Epithelial cell of proximal tubule (primary cell): ENCODE results near the gene SH2D7. TPM values are rescaled to one million over a fixed set of nuclear protein-coding genes. Genes with fewer than 3 reads are reported as not detected.

Experiments used
- DNase-seq: peaks from one replicate; pipeline ENCODE4 v3.0.0-alpha.2; 2011; ENCODE audit warnings: low read depth
- H3K4me3 ChIP-seq: 2 replicates; pipeline ENCODE4 v1.5.1; 2011; ENCODE audit warnings: low read depth, mild to moderate bottlenecking, low read length
- total RNA-seq: library from RNA; depleted of rRNA; stranded (reverse); fragments of >200 nt; gene quantifications from 2 replicates; pipeline ENCODE4 v1.2.3, GENCODE V29; 2015
- TF ChIP-seq, protein P1 (sequence below): conservative IDR thresholded peaks from 2 replicates; pipeline ENCODE4 v1.5.1; 2012; ENCODE audit warnings: low read depth, mild to moderate bottlenecking, low read length

SH2D7 gene
- total RNA-seq, 1 donor from 2014 or later = not detected

DNA sequence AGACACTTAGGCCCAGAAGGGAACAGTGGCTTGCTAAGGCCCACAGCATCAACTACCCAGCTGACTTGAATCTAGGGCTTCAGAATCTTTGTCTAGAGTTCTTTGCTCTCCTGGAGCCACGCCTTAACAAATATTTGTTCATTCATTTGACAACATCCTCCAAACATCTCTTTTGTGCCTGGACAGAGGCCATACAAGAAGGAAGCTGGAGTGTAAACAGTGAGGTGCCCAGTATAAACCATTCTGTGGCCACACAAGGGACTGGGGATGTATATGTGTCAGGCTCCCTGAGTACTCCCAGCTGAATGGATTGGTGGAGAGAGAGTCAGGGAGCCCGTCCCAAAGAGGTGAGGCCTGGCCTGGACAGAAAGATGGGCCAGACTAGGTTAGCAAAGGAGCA lies 35.5 kb downstream of the SH2D7 start:
- H3K4me3 ChIP-seq = no peak overlapping the region
- no peak for DNase-seq
- TF ChIP-seq, protein P1, sequence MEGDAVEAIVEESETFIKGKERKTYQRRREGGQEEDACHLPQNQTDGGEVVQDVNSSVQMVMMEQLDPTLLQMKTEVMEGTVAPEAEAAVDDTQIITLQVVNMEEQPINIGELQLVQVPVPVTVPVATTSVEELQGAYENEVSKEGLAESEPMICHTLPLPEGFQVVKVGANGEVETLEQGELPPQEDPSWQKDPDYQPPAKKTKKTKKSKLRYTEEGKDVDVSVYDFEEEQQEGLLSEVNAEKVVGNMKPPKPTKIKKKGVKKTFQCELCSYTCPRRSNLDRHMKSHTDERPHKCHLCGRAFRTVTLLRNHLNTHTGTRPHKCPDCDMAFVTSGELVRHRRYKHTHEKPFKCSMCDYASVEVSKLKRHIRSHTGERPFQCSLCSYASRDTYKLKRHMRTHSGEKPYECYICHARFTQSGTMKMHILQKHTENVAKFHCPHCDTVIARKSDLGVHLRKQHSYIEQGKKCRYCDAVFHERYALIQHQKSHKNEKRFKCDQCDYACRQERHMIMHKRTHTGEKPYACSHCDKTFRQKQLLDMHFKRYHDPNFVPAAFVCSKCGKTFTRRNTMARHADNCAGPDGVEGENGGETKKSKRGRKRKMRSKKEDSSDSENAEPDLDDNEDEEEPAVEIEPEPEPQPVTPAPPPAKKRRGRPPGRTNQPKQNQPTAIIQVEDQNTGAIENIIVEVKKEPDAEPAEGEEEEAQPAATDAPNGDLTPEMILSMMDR = no peak

DNA sequence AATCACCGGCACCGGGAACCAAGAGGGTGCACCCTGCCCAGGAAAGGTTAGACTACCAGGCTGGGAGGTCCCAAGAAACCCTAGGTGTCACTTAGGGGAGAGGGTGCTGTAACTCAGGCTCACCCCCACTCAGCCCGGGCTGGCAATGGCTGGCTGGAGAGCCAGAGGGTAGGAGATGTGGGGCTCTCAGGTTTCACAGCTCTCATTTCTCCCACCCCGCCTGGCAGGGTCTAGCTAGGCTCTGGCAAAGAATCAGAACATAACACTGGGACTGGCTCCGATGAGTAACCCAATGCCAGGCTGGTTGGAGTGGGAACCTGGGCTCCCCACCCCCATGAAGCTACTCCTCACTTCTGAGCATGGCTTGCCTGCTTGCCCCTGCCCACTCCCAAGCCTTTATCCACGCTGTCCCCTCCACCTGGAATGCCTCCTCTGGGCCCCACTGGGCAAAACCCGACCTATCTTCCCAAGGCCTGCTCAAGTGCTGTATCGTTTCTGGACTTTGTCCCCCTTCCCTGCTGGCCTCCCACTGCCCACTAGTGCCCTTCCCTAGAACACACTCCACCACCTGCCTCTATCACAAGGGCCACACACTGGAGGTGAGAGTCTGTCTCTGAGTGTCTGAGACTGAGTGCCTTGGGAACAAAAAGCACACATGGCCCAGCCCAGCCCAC lies 36.9 kb downstream of the SH2D7 start:
- no peak overlapping the region for H3K4me3 ChIP-seq
- no peak for DNase-seq
- TF ChIP-seq, protein P1 = no peak

DNA sequence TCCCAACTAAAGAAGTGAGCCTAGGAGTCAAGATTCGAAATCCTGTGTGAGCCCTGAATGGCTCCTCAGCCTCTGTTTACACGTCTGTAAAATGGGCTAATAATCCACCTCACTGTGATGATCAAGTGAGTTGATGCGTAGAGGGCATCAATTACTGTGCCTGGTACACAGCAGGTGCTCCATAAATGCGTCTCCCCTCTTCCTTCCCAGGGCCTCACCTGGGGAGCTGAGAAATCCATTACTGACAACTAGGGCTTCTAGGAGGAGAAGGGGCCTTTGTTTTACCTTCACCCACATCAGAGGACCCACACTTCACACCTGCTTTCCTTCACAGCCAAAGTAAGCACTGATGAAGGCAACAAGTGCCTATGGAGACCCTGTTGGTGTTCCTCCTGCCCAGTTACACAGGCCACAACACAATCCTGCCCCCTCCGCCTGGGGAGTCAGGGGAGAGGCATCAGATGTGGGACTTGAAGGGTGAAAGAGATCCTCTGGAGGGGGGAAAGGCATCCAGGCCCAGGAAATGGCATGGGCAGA lies 37.5 kb downstream of the SH2D7 start:
- no peak overlapping the region for H3K4me3 ChIP-seq
- no peak for DNase-seq
- TF ChIP-seq, protein P1 = no peak

DNA sequence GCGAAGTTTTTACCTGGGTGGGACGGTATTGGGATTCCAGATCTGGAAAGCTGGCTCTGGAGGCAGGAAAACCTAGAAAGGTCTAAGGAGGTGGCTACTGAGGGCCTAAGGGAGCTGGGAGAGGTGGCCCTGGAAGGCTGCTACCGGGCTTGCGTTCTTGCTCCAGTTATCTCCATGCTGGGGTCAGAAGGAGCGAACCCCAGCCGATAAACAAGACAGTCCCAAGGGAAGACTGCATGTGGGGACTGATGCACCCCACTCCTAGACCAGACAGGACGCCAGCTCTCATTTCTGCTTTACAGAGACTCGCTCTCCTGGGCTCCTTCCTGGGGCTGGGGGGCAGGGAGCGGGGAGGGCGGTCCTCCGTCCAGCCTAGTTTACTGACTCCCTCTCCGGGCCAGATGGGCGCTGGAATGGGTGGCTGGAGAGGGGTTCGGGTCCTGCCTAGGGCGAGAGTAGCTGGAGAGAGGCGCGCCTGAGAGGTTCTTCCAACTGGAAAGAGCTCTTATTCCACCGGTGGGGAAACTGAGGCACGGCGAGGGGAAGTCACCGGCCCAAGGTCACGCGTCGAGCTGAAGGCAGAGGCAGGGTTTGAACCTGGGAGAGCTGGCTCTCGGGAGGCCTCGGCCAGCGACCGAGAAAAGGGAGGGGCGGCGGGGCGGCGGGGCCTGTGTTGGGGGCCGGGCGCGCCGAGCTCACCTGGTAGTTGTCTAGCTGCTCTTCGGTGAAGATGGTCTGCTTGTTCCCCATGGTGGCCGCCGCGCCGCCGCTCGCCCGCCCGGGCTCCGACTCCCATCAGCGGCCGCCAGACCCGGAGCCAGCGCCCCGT lies 38.3 kb downstream of the SH2D7 start:
- DNase-seq = no peak
- TF ChIP-seq, protein P1 = no peak
- peak overlapping the region; percentile 66 for H3K4me3 ChIP-seq

DNA sequence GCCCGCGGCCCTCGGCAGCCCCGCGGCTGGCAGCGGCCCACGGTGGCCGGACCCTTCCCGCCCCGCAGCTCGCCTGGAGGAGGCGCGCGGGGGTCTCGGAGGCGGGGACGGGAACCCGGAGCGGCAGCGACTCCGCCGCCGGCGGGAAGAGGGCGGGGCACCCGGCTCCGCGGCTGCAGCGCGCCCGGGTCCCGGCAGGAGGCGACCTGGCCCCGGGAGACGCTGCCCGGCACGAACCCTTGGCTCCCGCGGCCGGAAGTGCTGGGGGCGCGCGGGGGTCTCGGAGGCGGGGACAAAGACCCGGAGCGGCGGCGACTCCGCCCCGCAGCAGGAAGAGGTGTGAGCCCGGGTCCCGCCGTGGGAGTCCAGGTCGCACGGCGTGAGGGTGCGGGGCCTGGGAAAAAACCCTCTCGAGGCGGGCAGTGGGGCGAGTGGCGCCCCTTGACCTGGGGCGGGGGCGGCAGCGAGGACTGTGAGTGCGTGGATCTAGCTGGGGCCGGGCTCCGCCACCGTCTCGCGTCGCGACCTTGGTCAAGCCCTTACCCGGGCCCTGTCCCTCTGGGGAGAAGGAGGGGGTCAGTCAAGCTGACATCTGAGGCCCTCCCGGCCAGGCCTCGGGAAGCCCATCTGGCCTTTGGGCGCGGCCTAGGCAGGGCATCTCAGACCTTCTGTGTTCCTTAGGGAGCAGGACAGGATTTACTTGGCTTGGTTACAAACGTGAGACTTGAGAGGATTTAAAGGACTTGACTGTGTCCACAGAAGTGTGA lies 39.1 kb downstream of the SH2D7 start, which contains the start of gene CIB2:
TSS of gene CIB2 (minus strand) at position 151 of the 767 bp plus-strand sequence. CDS start 230 bp downstream, outside the sequence.
- peak within 1 kb of the TSS; percentile 66 for H3K4me3 ChIP-seq
- TF ChIP-seq, protein P1 = peak; percentile 50
- no peak for DNase-seq

- TF ChIP-seq, protein P1 = no peak
- DNase-seq = no peak
- no peak overlapping the region for H3K4me3 ChIP-seq
Observed at GRCh38 chr15:78133801-78134200, 41.4 kb downstream of the SH2D7 start.
